GM10847 (cell line): ENCODE results near the gene CIT.

ENCODE experiments used
- POLR2A ChIP-seq: IDR thresholded peaks from 2 replicates; pipeline ENCODE4 v1.6.1; 2011; ENCODE audit not compliant: insufficient read length; ENCODE audit errors: extremely low read depth

Gene CIT

GRCh38 chr12:119828300-119828699 is 48.8 kb downstream of the CIT start:
- TF ChIP-seq POLR2A: no peak

DNA sequence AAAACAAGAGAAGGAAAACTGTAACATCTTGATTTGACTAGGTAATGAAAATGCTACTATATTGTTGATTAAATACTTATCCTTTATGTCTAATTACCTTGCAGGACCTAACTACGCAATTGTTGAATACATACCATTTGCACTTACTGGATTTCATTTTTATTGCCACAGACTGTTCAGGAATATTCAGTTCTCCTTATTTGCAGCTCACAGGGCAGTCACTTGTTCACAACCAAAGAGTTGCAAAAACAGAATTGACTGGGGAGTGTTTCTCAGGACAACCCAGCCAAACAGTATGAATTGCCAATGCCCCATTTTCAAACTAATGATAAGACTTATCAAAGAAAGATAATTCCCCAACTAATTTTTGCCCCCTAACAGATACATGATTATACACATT is 49.4 kb downstream of the CIT start:
- no peak for TF ChIP-seq POLR2A

GRCh38 chr12:119826661-119827445 is 50.3 kb downstream of the CIT start:
- TF ChIP-seq POLR2A: no peak

- TF ChIP-seq POLR2A: no peak
Observed at GRCh38 chr12:119825262-119825661, 51.9 kb downstream of the CIT start.

DNA sequence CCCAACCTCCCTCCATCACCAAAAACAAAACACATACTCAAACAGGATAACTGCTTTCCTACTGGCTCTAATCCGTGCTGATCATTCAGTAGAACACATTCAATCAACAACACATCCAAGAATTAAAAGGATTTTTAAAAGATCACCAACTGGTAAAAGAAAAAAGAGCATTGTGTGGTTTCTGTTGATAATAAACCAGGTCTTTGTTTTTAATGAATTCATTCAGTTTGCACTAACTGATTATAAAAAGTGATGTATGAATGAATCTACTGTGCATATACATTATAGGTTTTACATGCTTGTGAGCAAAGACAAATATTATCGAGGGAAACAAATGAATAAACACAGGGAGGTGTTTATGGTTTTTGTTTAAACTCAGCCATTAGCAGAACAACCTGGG is 55.1 kb downstream of the CIT start:
- TF ChIP-seq POLR2A: no peak

GRCh38 chr12:119819322-119819721 is 57.8 kb downstream of the CIT start:
- TF ChIP-seq POLR2A: no peak

GRCh38 chr12:119817546-119818343 is 59.4 kb downstream of the CIT start:
- no peak for TF ChIP-seq POLR2A

DNA sequence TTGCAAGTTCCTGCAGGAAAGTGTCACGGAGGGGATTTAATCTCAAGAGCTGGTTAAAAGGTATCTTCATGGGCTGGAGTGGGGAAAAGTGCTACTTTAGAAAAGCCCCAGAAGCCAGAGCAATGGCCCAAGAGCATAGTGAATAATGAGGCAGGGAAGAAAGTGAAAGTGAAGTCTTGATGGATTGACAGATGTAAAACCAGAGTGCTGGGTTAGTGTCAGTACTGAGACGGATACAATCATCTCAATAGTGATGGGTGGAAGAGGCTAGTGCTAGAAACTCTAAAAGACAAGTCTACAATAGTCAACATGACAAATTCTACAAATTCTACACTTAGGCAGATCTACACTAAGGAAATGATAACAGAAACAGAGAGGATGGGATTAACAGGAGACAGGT is 68.1 kb downstream of the CIT start:
- no peak for TF ChIP-seq POLR2A

GRCh38 chr12:119808441-119808840 is 68.7 kb downstream of the CIT start:
- TF ChIP-seq POLR2A: no peak

DNA sequence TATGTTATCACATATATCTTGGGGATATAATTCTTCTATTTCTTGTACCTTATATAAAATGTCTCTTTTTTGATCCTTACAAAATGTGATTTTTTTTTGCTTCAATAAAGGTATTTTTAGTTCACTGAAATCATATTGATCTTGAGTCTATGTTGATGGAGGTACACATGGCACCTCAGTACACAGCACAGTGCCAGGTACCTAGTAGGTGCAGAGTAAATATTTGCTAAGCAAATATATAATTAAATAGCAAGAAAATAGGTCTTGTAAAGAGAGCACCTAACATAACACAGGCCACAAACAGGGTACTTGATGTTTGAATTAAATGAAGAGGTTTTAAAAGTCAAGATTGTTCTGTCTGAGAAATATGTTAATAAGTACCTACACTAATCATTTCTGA is 69.7 kb downstream of the CIT start:
- TF ChIP-seq POLR2A: no peak

- TF ChIP-seq POLR2A: no peak
Observed at GRCh38 chr12:119804011-119804641, 73.0 kb downstream of the CIT start.

- TF ChIP-seq POLR2A: no peak
Observed at GRCh38 chr12:119803381-119803791, 73.7 kb downstream of the CIT start.

DNA sequence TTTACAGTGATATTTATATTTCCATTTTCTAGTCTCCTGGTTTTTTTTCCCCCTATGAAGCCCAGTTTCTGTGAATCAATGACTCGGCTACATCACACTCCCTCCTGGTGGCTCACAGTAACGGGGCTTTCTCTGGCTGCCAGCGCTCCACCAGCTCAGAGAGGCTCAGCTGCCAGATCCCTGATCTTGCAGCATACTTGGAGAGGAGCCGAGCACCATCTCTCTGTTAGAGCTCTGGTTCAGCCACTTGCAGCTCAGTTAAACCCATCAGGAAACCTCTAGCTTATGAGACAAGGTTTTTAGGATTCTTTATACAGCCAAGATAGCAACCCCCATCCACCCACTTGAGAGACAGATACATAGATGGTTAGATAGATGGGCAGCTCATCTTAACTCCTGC is 74.6 kb downstream of the CIT start:
- no peak for TF ChIP-seq POLR2A

DNA sequence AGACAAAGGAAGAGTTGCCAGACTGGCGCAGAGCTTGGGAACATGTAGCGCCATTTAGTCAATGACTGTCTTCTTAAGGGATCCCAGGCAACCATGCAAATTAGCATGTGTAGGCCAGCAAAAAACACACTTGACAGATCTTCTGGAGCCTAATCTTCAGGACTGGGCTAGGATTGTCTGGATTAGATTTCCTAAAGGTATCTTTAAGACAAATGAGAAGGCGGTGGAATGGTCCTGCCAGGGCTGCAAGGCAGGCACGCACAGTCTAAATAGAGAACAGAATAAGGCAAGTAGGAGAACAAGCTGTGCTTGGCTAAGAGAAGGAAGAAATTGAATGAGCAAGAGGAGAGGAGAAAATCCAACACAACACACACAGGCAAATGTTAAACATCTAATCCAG is 80.0 kb downstream of the CIT start:
- TF ChIP-seq POLR2A: no peak

- TF ChIP-seq POLR2A: no peak
Observed at GRCh38 chr12:119796292-119796691, 80.8 kb downstream of the CIT start.

DNA sequence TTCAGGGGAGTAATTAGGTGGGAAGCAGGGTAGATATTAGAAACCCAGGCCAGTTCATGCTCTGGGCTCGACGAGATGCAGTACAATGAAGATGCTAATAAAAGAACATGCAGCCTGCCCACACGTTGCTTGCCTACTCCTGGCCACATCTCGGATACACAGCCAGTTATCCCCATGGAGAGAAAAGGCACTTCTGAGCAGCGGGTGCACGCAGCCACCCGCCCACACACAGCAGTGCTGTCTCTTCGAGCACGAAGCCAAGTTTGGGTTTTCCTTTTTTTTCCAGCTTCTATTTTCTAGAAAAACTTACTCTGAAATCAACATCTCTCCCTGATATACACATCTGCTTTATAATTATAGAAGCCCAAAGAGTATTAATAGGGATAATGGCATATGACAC is 85.7 kb downstream of the CIT start:
- no peak for TF ChIP-seq POLR2A
